ENCODE data around the gene LINGO4. TPM values are rescaled to one million over a fixed set of nuclear protein-coding genes. Genes with fewer than 3 reads are reported as not detected.

The LINGO4 gene
- total and polyA plus RNA-seq, 7 donors, result 0.36 to 18.2 (median 4.6) TPM

GRCh38 chr1:151756291-151756690, 48.9 kb downstream of the LINGO4 start:
- intact Hi-C loops (cut with DNase I), result no loop called here
- peaks cover 7 to 53% of the 10 kb centered on the region in 2 donors for H3K36me3 ChIP-seq (ENCODE audit: insufficient read depth in 1 of 2, low read depth in 1 of 2)
- no peak overlapping the region for H3K27ac ChIP-seq
- no peaks in the 10 kb centered on the region for H3K4me1 ChIP-seq
- ATAC-seq, result no peak
- 65 to 69% (median 67%) methylated on average over 1 of the region's 1 CpG for WGBS, 3 donors
- H3K4me3 ChIP-seq, result no peak overlapping the region
- H3K27me3 ChIP-seq (ENCODE audit: insufficient read depth in 3 of 3, low read length in 2 of 3), result no peaks in the 10 kb centered on the region
- H3K9me3 ChIP-seq, result no peaks in the 10 kb centered on the region
- no peak for TF ChIP-seq CTCF (IDR thresholded peaks at IDR 0.05)
- DNase-seq, result no peak

Other genes starting within 250 kb of the LINGO4 start
- gene SNX27, start 193.4 kb downstream of the LINGO4 start, total RNA-seq, result 10 to 100 TPM; 39.8 to 47.2 (median 43.3) TPM
- gene SNX27, start 193.4 kb downstream of the LINGO4 start, polyA plus RNA-seq, result 10 to 100 TPM; 10.7 to 41.0 (median 11.2) TPM
- gene CELF3, start 88.6 kb downstream of the LINGO4 start, total RNA-seq, result not detected
- under 1 TPM in 1 of 3 donors, not detected in 2; 0.04 TPM for gene CELF3, start 88.6 kb downstream of the LINGO4 start, polyA plus RNA-seq
- gene RIIAD1, start 83.9 kb downstream of the LINGO4 start, total RNA-seq, result 1 to 10 TPM in 2 of 4 donors, not detected in 2; 3.8 to 5.2 TPM
- 1 to 10 TPM in 2 of 3 donors, under 1 TPM in 1; 0.34 to 2.6 (median 2.4) TPM for gene RIIAD1, start 83.9 kb downstream of the LINGO4 start, polyA plus RNA-seq
- gene MRPL9, start 41.9 kb downstream of the LINGO4 start, total RNA-seq, result 10 to 100 TPM; 63.5 to 95.4 (median 71.3) TPM
- gene MRPL9, start 41.9 kb downstream of the LINGO4 start, polyA plus RNA-seq, result 100 to 1,000 TPM in 2 of 3 donors, 10 to 100 TPM in 1; 73.3 to 132 (median 111) TPM
- gene TDRKH, start 14.9 kb downstream of the LINGO4 start, total RNA-seq, result 10 to 100 TPM in 1 of 4 donors, 1 to 10 TPM in 3; 4.1 to 12.1 (median 5.8) TPM
- gene TDRKH, start 14.9 kb downstream of the LINGO4 start, polyA plus RNA-seq, result 1 to 10 TPM; 2.4 to 8.1 (median 3.6) TPM
- gene RORC, start 26.4 kb upstream of the LINGO4 start, total RNA-seq, result 100 to 1,000 TPM in 1 of 4 donors, 10 to 100 TPM in 3; 35.0 to 109 (median 67.7) TPM
- gene RORC, start 26.4 kb upstream of the LINGO4 start, polyA plus RNA-seq, result 10 to 100 TPM in 2 of 3 donors, 1 to 10 TPM in 1; 3.5 to 89.2 (median 62.9) TPM
- gene C2CD4D, start 34.4 kb upstream of the LINGO4 start, total RNA-seq, result under 1 TPM in 1 of 4 donors, not detected in 3; 0.47 TPM
- not detected for gene C2CD4D, start 34.4 kb upstream of the LINGO4 start, polyA plus RNA-seq
- not detected for gene THEM5, start 48.3 kb upstream of the LINGO4 start, total RNA-seq
- not detected for gene THEM5, start 48.3 kb upstream of the LINGO4 start, polyA plus RNA-seq
- gene THEM4, start 104.1 kb upstream of the LINGO4 start, total RNA-seq, result 10 to 100 TPM; 10.1 to 20.4 (median 13.7) TPM
- gene THEM4, start 104.1 kb upstream of the LINGO4 start, polyA plus RNA-seq, result 10 to 100 TPM; 12.3 to 20.2 (median 16.0) TPM
- gene S100A10, start 188.4 kb upstream of the LINGO4 start, total RNA-seq, result 100 to 1,000 TPM in 1 of 4 donors, 10 to 100 TPM in 3; 41.8 to 150 (median 59.9) TPM
- gene S100A10, start 188.4 kb upstream of the LINGO4 start, polyA plus RNA-seq, result 100 to 1,000 TPM in 1 of 3 donors, 10 to 100 TPM in 2; 30.5 to 414 (median 61.6) TPM
- 10 to 100 TPM; 36.7 to 68.5 (median 47.1) TPM for gene S100A11, start 231.6 kb upstream of the LINGO4 start, total RNA-seq
- gene S100A11, start 231.6 kb upstream of the LINGO4 start, polyA plus RNA-seq, result 100 to 1,000 TPM in 1 of 3 donors, 10 to 100 TPM in 2; 61.2 to 500 (median 96.1) TPM